T-helper 22 cell (primary cell): ENCODE measurements around the gene PHRF1.
"Not testable (repeated sequence)": the region's sequence is repeated elsewhere in the genome, so short reads cannot be mapped to it uniquely, and the experiment has no call there.

ENCODE experiments used
- DNase-seq: peaks from one replicate; pipeline ENCODE4 v3.0.0-alpha.2; 2020; ENCODE audit warnings: low read depth

PHRF1 gene

GRCh38 chr11:635945-636510, 59.8 kb downstream of the PHRF1 start:
- DNase-seq, result no peak

- no peak for DNase-seq
Observed at GRCh38 chr11:636511-637332, 60.5 kb downstream of the PHRF1 start, which contains the start of gene DRD4. DRD4 (plus strand) TSS chr11:637269; CDS start chr11:637305, 36 bp downstream.

GRCh38 chr11:637333-637592, 61.0 kb downstream of the PHRF1 start:
- DNase-seq, result no peak

- DNase-seq, result no peak
Observed at GRCh38 chr11:637593-638521, 61.6 kb downstream of the PHRF1 start.

- no peak for DNase-seq
Observed at GRCh38 chr11:638631-639331, 62.5 kb downstream of the PHRF1 start.

- no peak for DNase-seq
Observed at GRCh38 chr11:639332-639955, 63.2 kb downstream of the PHRF1 start.

- no peak for DNase-seq
Observed at GRCh38 chr11:640021-640706, 63.9 kb downstream of the PHRF1 start.

GRCh38 chr11:641806-642370, 65.6 kb downstream of the PHRF1 start:
- DNase-seq, result no peak

- DNase-seq, result no peak
Observed at GRCh38 chr11:643366-643765, 67.1 kb downstream of the PHRF1 start.

GRCh38 chr11:643849-644738, 67.8 kb downstream of the PHRF1 start:
- no peak for DNase-seq

- no peak for DNase-seq
Observed at GRCh38 chr11:645536-645935, 69.3 kb downstream of the PHRF1 start.

- DNase-seq, result no peak
Observed at GRCh38 chr11:646214-646613, 69.9 kb downstream of the PHRF1 start.

GRCh38 chr11:647672-648158, 71.4 kb downstream of the PHRF1 start:
- DNase-seq, result not testable (repeated sequence)

- no peak for DNase-seq
Observed at GRCh38 chr11:650482-650881, 74.2 kb downstream of the PHRF1 start.

GRCh38 chr11:653136-653535, 76.9 kb downstream of the PHRF1 start:
- not testable (repeated sequence) for DNase-seq

- no peak for DNase-seq
Observed at GRCh38 chr11:653837-654236, 77.6 kb downstream of the PHRF1 start.

- DNase-seq, result not testable (repeated sequence)
Observed at GRCh38 chr11:654444-654843, 78.2 kb downstream of the PHRF1 start.

GRCh38 chr11:655036-655726, 78.9 kb downstream of the PHRF1 start:
- DNase-seq, result no peak

GRCh38 chr11:656426-656825, 80.2 kb downstream of the PHRF1 start:
- DNase-seq, result no peak
